Measurements from ENCODE around the gene CDC42BPA. TPM values are rescaled to one million over a fixed set of nuclear protein-coding genes. Genes with fewer than 3 reads are reported as not detected.
A peak's percentile ranks its signal among the peaks of the same experiment; 100 is the strongest.

CDC42BPA gene
- total RNA-seq, 1 experiment from 2014 or later = 46.4 TPM

- peaks cover 20% of the 10 kb centered on the region for H3K4me1 ChIP-seq (replicated peaks)
- H3K27ac ChIP-seq = no peak overlapping the region
- H3K27me3 ChIP-seq (replicated peaks) = no peaks in the 10 kb centered on the region
- H3K36me3 ChIP-seq = no peaks in the 10 kb centered on the region
- no peak overlapping the region for H3K4me3 ChIP-seq
- DNase-seq (ENCODE audit: low read depth in 1 of 2, low spot score in 2 of 2) = no peak
- H3K9me3 ChIP-seq (replicated peaks) = no peaks in the 10 kb centered on the region
Measured at GRCh38 chr1:226976978-226977642, 341.2 kb downstream of the CDC42BPA start.

GRCh38 chr1:226976276-226976977 is 341.9 kb downstream of the CDC42BPA start:
- Histone ChIP-seq H3K4me1 (replicated peaks) (peaks cover 20% of the 10 kb centered on the region), H3K27ac (no peak overlapping the region), H3K9me3 (replicated peaks) (peaks cover 3% of the 10 kb centered on the region; the same call in 1 of the 2 replicates), H3K27me3 (replicated peaks) (no peaks in the 10 kb centered on the region), H3K36me3 (no peaks in the 10 kb centered on the region), H3K4me3 (no peak overlapping the region)
- DNase-seq (ENCODE audit: low read depth in 1 of 2, low spot score in 2 of 2) = no peak

DNA sequence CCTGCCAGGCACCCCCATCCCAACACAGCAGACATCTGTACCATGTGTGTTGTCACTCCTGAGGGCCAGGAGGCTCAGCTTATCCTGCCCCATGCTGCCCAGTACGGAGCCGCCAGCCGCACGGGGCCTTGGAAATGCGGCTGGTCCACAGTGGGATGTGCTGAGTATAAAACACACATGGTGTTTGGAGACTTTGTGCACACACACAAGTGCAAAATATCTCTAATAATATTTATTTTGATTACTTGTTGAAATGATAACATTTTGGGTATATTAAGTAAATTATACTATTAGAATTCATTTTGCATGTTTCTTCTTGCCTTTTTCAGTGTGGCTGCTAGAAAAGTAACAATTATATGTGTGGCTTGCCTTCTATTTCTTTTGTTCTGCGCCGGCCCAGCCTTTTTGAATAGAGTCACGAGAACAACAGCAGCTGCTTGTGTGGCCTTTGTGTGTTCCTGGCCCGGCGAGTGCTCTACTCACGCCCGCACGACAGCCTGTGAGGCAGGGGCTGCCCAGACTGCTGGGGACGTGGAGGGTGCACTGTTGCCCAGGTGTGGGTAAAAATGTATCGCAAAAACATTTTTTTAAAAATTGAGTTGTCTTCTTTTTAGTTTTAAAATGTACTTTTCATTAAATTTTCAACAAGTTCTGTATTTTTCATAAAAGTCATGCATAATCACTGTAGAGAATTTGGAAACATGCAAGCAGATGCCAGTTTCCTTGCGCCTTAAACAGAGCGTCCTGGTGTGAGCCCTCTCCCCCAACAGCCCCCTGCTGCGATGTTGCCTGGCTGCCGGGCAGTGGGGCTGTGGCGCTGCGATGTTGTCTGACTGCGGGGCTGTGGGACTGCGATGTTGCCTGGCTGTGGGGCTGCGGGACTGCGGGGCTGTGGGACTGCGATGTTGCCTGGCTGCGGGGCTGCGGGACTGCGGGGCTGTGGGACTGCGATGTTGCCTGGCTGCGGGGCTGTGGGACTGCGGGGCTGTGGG is 342.7 kb downstream of the CDC42BPA start:
- no peaks in the 10 kb centered on the region for H3K27me3 ChIP-seq (replicated peaks)
- peaks cover 3% of the 10 kb centered on the region; the same call in 1 of the 2 replicates for H3K9me3 ChIP-seq (replicated peaks)
- no peak overlapping the region for H3K27ac ChIP-seq
- peak; percentile 33 to 58 for DNase-seq (ENCODE audit: low read depth in 1 of 2, low spot score in 2 of 2)
- no peak overlapping the region for H3K4me3 ChIP-seq
- H3K36me3 ChIP-seq = no peaks in the 10 kb centered on the region
- peaks cover 20% of the 10 kb centered on the region for H3K4me1 ChIP-seq (replicated peaks)

DNA sequence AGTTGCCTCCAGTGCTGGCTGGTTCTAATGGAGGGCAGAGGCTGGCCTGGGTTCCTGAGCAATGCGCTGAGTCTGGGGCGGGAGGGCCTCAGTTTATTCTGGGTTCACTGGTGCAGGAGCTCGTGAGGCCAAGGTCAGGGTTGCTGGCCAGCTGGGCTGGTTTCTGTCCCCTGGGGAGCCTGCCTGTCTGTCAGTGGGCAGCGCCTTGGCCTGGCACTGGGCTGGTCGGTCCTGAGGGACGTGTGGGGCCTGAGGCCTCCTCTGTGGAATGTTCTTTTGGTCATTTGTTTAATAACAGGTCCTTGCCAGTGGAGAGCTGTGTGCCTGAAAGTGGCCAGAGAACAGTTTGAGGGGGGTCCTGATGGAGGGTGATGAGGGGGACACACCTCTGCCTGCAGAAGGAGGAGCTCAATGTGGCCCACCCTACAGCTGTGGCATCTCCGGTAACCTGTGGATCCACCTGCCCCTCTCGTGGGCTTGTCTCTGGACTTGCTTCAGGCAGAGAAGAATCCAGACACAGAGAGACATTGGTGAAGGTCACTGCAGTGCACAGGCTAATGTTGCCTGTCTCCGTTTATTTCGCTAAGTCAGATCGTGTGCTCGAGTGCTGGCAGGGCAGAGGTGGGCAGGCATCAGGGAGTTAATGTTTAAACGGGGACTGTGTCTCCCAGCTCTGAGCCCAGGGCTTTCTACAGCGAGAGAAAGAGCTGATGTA is 343.6 kb downstream of the CDC42BPA start:
- H3K27ac ChIP-seq = no peak overlapping the region
- H3K36me3 ChIP-seq = no peaks in the 10 kb centered on the region
- H3K4me1 ChIP-seq (replicated peaks) = peaks cover 20% of the 10 kb centered on the region
- H3K4me3 ChIP-seq = no peak overlapping the region
- no peak for DNase-seq (ENCODE audit: low read depth in 1 of 2, low spot score in 2 of 2)
- peaks cover 3% of the 10 kb centered on the region; the same call in 1 of the 2 replicates for H3K9me3 ChIP-seq (replicated peaks)
- H3K27me3 ChIP-seq (replicated peaks) = no peaks in the 10 kb centered on the region

GRCh38 chr1:226973898-226974543 is 344.3 kb downstream of the CDC42BPA start:
- peak in 1 of 2 experiments; percentile 37 for DNase-seq (ENCODE audit: low read depth in 1 of 2, low spot score in 2 of 2)
- no peak overlapping the region for H3K27ac ChIP-seq

DNA sequence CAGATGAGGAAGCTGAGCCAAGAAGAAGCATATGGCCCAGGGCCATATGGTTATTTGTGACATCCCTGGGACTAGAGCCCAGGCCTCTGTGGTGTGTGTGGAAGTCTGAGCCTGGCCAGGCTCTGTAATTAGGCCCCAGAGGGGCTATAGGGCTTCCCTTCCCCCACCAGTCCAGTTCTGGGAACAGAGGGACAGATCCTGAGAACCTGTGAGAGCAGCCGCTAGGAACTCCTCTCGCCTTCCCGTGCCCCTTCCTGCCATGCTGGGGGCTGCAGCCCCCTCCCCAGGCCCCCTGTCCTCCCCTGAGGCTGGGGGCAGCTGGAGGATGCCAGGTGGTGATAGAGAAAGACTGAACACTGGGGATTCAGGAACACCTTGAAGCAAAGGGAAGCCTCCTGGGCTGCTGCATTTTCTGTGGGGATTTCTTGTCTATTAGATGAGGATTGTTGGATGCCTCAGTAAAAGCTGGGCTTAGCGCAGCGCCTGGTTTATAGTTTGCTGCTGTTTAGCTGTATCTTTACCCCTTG is 344.9 kb downstream of the CDC42BPA start:
- peaks cover 20% of the 10 kb centered on the region for H3K4me1 ChIP-seq (replicated peaks)
- no peaks in the 10 kb centered on the region for H3K27me3 ChIP-seq (replicated peaks)
- no peaks in the 10 kb centered on the region for H3K36me3 ChIP-seq
- H3K27ac ChIP-seq = no peak overlapping the region
- H3K9me3 ChIP-seq (replicated peaks) = peaks cover 3% of the 10 kb centered on the region; the same call in 1 of the 2 replicates
- no peak overlapping the region for H3K4me3 ChIP-seq
- no peak for DNase-seq (ENCODE audit: low read depth in 1 of 2, low spot score in 2 of 2)

More at GRCh38 chr1:226973898-226974543, 344.3 kb downstream of the CDC42BPA start:
- Histone ChIP-seq H3K27me3 (replicated peaks) (no peaks in the 10 kb centered on the region), H3K4me1 (replicated peaks) (peaks cover 20% of the 10 kb centered on the region), H3K4me3 (no peak overlapping the region), H3K9me3 (replicated peaks) (peaks cover 3% of the 10 kb centered on the region; the same call in 1 of the 2 replicates), H3K36me3 (no peaks in the 10 kb centered on the region)

GRCh38 chr1:226972931-226973330 is 345.4 kb downstream of the CDC42BPA start:
- no peak for DNase-seq (ENCODE audit: low read depth in 1 of 2, low spot score in 2 of 2)
- Histone ChIP-seq H3K27ac (no peak overlapping the region), H3K27me3 (replicated peaks) (no peaks in the 10 kb centered on the region), H3K9me3 (replicated peaks) (peaks cover 3% of the 10 kb centered on the region; the same call in 1 of the 2 replicates), H3K4me3 (no peak overlapping the region), H3K4me1 (replicated peaks) (peaks cover 20% of the 10 kb centered on the region), H3K36me3 (no peaks in the 10 kb centered on the region)

GRCh38 chr1:226971765-226972164 is 346.5 kb downstream of the CDC42BPA start:
- H3K9me3 ChIP-seq (replicated peaks) = peaks cover 3% of the 10 kb centered on the region; the same call in 1 of the 2 replicates
- H3K27ac ChIP-seq = no peak overlapping the region
- H3K27me3 ChIP-seq (replicated peaks) = no peaks in the 10 kb centered on the region
- no peak for DNase-seq (ENCODE audit: low read depth in 1 of 2, low spot score in 2 of 2)
- no peaks in the 10 kb centered on the region for H3K36me3 ChIP-seq
- peaks cover 20% of the 10 kb centered on the region for H3K4me1 ChIP-seq (replicated peaks)
- H3K4me3 ChIP-seq = no peak overlapping the region

DNA sequence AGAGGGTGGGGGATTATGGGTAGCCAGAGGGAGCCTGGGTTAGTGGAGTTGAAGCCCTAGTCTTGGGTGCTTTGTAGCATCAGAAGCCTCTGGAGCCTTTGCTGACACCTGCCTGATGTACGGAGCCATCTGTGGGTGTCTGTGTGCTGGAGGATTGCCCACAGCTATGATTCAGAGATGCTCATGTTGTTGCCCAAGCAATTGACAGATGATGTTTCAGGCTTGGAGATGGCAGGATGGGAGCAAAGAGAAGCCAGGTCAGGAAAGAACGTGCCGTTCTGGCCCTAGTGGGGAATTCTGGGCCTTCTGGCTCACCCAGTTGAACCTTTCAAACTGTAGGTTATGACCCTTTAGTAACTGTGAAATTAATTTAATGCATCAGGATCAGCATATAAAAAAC is 350.6 kb downstream of the CDC42BPA start:
- no peak for DNase-seq (ENCODE audit: low read depth in 1 of 2, low spot score in 2 of 2)
- Histone ChIP-seq H3K4me3 (no peak overlapping the region), H3K27ac (no peak overlapping the region), H3K27me3 (replicated peaks) (no peaks in the 10 kb centered on the region), H3K9me3 (replicated peaks) (peaks cover 3% of the 10 kb centered on the region; the same call in 1 of the 2 replicates), H3K36me3 (no peaks in the 10 kb centered on the region), H3K4me1 (replicated peaks) (no peaks in the 10 kb centered on the region)

DNA sequence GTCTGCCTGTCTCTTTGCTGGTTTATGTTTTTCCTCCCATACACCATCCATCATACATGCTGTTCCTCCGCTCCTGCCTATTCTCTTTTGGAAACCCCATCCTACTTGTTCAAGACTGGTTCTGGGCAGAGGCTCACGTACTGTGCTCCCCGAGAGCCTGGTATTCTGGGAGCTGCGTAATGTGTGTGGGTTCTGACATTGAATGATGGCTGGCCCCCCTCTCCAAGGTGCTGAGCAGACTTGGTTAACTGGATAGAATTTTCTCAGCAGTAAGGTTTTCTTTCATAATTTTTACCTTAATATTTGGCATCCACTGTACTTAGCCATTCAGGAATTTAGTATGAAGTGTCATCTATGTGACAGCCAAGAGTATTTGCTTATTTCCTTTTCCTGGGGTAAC is 351.6 kb downstream of the CDC42BPA start:
- H3K4me3 ChIP-seq = no peak overlapping the region
- H3K27me3 ChIP-seq (replicated peaks) = no peaks in the 10 kb centered on the region
- H3K36me3 ChIP-seq = no peaks in the 10 kb centered on the region
- H3K4me1 ChIP-seq (replicated peaks) = no peaks in the 10 kb centered on the region
- H3K9me3 ChIP-seq (replicated peaks) = no peaks in the 10 kb centered on the region
- H3K27ac ChIP-seq = no peak overlapping the region
- no peak for DNase-seq (ENCODE audit: low read depth in 1 of 2, low spot score in 2 of 2)

GRCh38 chr1:226965581-226966440 is 352.5 kb downstream of the CDC42BPA start:
- DNase-seq (ENCODE audit: low read depth in 1 of 2, low spot score in 2 of 2) = no peak

More at GRCh38 chr1:226965581-226966440, 352.5 kb downstream of the CDC42BPA start:
- H3K4me1 ChIP-seq (replicated peaks) = no peaks in the 10 kb centered on the region
- no peaks in the 10 kb centered on the region for H3K9me3 ChIP-seq (replicated peaks)
- no peak overlapping the region for H3K4me3 ChIP-seq
- no peak overlapping the region for H3K27ac ChIP-seq
- no peaks in the 10 kb centered on the region for H3K27me3 ChIP-seq (replicated peaks)
- no peaks in the 10 kb centered on the region for H3K36me3 ChIP-seq

All from SJSA1 (cell line).